Left ventricle myocardium inferior (tissue), 1 donor: ENCODE data around the gene APCDD1L. TPM values are rescaled to one million over a fixed set of nuclear protein-coding genes. Genes with fewer than 3 reads are reported as not detected.
"Not testable (repeated sequence)": the region's sequence is repeated elsewhere in the genome, so short reads cannot be mapped to it uniquely, and the experiment has no call there.

Experiments
- DNase-seq: peaks from one replicate; pipeline ENCODE4 v3.0.0-alpha.2; 2020
- H3K27ac ChIP-seq: fragments of 200-600 bp; replicated peaks from 2 replicates; pipeline ENCODE4 v1.8.0; 2021
- H3K27me3 ChIP-seq: fragments of 200-600 bp; 2 replicates; pipeline ENCODE4 v1.8.0; 2021; ENCODE audit warnings: low read depth
- H3K36me3 ChIP-seq: fragments of 200-600 bp; 2 replicates; pipeline ENCODE4 v1.8.0; 2021
- H3K4me1 ChIP-seq: fragments of 200-600 bp; 2 replicates; pipeline ENCODE4 v1.8.0; 2021
- H3K4me3 ChIP-seq: fragments of 200-600 bp; 2 replicates; pipeline ENCODE4 v1.8.0; 2021; ENCODE audit warnings: mild to moderate bottlenecking, moderate library complexity
- H3K9me3 ChIP-seq: fragments of 200-600 bp; replicated peaks from 2 replicates; pipeline ENCODE4 v1.8.0; 2021
- intact Hi-C: fragments of 100-400 bp; cut with micrococcal nuclease; formaldehyde crosslinking; loops from one replicate; pipeline ENCODE4 v1.11.0; 2022
- total RNA-seq: library from RNA; stranded (reverse); fragmentation: NEBNext Ultra II Directional; extraction: Animal tissue kit (Norgen Biotek cat#: 25700); gene quantifications from one replicate; pipeline ENCODE4 v1.2.1, GENCODE V29; 2021
- TF ChIP-seq, protein P1 (sequence below): fragments of 200-600 bp; IDR thresholded peaks from 2 replicates; pipeline ENCODE4 v1.8.0; 2021; ENCODE audit warnings: antibody characterized with exemption, mild to moderate bottlenecking, borderline replicate concordance
- donor health status: DM: no; HTN: yes; CAD: no; lungs with severe emphysema.

The APCDD1L gene
- total RNA-seq, 1 donor from 2014 or later = 0.91 TPM

- Histone ChIP-seq H3K4me1 (no peaks in the 10 kb centered on the region), H3K27me3 (peaks cover 58% of the 10 kb centered on the region), H3K27ac (no peak overlapping the region), H3K9me3 (peaks cover 10% of the 10 kb centered on the region), H3K36me3 (no peaks in the 10 kb centered on the region), H3K4me3 (no peak overlapping the region)
- DNase-seq = no peak
- TF ChIP-seq, protein P1, sequence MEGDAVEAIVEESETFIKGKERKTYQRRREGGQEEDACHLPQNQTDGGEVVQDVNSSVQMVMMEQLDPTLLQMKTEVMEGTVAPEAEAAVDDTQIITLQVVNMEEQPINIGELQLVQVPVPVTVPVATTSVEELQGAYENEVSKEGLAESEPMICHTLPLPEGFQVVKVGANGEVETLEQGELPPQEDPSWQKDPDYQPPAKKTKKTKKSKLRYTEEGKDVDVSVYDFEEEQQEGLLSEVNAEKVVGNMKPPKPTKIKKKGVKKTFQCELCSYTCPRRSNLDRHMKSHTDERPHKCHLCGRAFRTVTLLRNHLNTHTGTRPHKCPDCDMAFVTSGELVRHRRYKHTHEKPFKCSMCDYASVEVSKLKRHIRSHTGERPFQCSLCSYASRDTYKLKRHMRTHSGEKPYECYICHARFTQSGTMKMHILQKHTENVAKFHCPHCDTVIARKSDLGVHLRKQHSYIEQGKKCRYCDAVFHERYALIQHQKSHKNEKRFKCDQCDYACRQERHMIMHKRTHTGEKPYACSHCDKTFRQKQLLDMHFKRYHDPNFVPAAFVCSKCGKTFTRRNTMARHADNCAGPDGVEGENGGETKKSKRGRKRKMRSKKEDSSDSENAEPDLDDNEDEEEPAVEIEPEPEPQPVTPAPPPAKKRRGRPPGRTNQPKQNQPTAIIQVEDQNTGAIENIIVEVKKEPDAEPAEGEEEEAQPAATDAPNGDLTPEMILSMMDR = no peak
- intact Hi-C loops = no loop called here
Measured at GRCh38 chr20:58543274-58543673, 28.1 kb upstream of the APCDD1L start.

GRCh38 chr20:58542411-58543095, 27.4 kb upstream of the APCDD1L start:
- DNase-seq = no peak
- no peak overlapping the region for H3K4me3 ChIP-seq
- TF ChIP-seq, protein P1 = no peak
- H3K27ac ChIP-seq = no peak overlapping the region
- peaks cover 57% of the 10 kb centered on the region for H3K27me3 ChIP-seq
- intact Hi-C loops = no loop called here
- no peaks in the 10 kb centered on the region for H3K4me1 ChIP-seq
- no peaks in the 10 kb centered on the region for H3K36me3 ChIP-seq
- peaks cover 17% of the 10 kb centered on the region for H3K9me3 ChIP-seq

DNA sequence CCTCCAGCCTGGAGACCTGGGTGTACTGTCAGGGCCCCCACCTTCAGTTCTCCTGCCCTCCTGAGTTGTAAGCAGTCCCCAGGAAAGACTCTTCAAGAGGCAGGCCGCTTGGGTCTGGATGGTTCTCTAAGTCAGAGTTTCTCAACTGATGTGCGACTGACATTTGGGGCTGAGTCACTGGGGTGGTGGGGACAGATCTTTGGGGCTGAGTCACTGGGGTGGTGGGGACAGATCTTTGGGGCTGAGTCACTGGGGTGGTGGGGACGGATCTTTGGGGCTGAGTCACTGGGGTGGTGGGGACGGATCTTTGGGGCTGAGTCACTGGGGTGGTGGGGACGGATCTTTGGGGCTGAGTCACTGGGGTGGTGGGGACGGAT, 26.8 kb upstream of the APCDD1L start:
- H3K4me3 ChIP-seq, intact Hi-C loops, DNase-seq: not testable (repeated sequence)

DNA sequence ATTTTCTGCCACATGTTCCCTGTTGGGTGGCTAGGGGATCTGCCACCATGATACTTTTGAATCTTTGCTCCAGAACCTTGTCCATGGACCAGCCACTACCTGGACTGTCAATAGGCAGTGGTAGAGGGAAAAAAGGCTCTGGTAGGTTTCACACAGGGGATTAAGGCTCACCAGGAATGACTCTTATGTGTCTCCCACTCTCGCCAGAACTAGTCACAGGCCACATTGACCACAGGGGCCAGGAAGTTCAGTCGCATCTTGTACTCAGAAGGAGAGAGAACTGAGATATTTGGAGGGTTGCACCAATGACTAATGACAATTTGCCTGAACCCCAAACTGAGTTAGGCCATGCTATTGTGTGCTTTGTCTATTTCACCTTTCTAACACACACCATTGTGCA, 23.6 kb upstream of the APCDD1L start:
- intact Hi-C loops = no loop called here
- no peaks in the 10 kb centered on the region for H3K4me1 ChIP-seq
- H3K9me3 ChIP-seq = peaks cover 27% of the 10 kb centered on the region
- H3K27me3 ChIP-seq = peaks cover 20% of the 10 kb centered on the region
- no peaks in the 10 kb centered on the region for H3K36me3 ChIP-seq
- no peak for DNase-seq
- H3K27ac ChIP-seq = no peak overlapping the region
- TF ChIP-seq, protein P1 = no peak
- H3K4me3 ChIP-seq = no peak overlapping the region

More for the DNA sequence above, 26.8 kb upstream of the APCDD1L start:
- Histone ChIP-seq H3K9me3 (peaks cover 22% of the 10 kb centered on the region), H3K27me3 (peaks cover 52% of the 10 kb centered on the region)
- not testable (repeated sequence) for H3K36me3 ChIP-seq, H3K27ac ChIP-seq, H3K4me1 ChIP-seq

DNA sequence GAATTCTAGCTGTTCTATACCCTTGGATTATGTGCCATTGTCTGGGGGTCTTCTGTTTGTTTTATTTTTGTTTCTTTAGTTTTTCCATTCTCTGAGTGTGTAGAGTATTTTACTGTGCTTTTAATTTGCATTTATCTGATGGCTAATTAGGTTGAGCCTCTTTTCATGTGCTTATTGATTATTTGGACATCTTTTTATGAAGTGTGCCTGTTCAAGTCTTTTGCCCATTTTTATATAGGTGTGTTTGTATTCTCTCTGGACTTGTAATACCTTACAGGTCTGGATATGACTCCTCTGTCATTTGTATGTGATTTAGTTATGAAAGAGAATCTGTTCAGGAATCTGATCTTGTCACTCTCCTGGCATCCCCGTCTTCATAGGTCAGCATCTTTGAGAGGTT, 22.6 kb upstream of the APCDD1L start:
- Histone ChIP-seq H3K4me3 (no peak overlapping the region), H3K27me3 (peaks cover 11% of the 10 kb centered on the region), H3K9me3 (peaks cover 35% of the 10 kb centered on the region), H3K4me1 (no peaks in the 10 kb centered on the region), H3K27ac (no peak overlapping the region), H3K36me3 (no peaks in the 10 kb centered on the region)
- intact Hi-C loops = no loop called here
- DNase-seq = no peak
- TF ChIP-seq, protein P1 = no peak

DNA sequence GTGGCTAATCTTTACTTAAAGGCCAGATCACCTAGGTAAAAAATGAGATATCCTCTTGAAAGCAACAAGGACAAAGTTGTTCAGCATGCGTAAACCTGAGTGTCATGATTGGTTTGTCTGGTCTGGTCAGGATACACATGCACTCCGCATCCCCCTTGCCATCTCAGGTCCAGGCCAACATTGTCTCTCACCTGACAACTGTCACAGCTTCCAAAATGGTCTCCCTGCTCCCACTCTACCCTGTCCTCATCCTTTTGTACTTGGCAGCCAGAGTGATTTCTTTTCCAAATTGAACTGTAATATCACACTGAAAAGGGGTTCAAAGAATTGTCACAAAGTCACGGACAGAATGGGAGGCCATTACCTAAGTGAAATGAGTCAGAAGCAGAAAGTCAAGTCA, 21.1 kb upstream of the APCDD1L start:
- DNase-seq = no peak
- H3K4me3 ChIP-seq = no peak overlapping the region
- no peak overlapping the region for H3K27ac ChIP-seq
- H3K36me3 ChIP-seq = no peaks in the 10 kb centered on the region
- TF ChIP-seq, protein P1 = no peak
- intact Hi-C loops = no loop called here
- H3K4me1 ChIP-seq = no peaks in the 10 kb centered on the region
- peaks cover 50% of the 10 kb centered on the region for H3K9me3 ChIP-seq
- no peaks in the 10 kb centered on the region for H3K27me3 ChIP-seq
